Measurements from ENCODE around the gene ABLIM3.

The ABLIM3 gene

DNA sequence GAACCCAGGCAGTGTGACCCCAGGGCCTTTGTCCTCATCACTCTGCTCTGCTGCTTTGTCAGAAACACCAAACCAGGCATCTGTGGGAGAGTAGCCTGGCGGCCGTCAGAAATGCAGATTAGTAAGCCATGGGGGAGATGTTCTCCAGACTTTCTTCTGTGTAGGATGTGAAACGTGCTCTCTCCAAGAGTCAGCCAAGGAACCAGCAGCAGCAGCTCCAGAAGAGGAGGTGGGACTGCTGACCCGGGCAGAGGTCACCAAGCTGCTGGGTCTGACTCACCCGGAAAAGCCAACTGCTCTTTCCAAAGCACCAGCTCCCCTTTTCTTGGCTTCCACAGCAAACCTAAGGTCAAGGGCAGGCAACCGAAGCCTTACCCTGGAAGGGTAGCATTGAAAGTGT lies 14.4 kb upstream of the ABLIM3 start:
- no peaks in the 10 kb centered on the region for H3K27me3 ChIP-seq (ENCODE audit: control insufficient read depth, insufficient read depth, low read length)
- no peak overlapping the region for H3K27ac ChIP-seq
- no peaks in the 10 kb centered on the region for H3K9me3 ChIP-seq (ENCODE audit: control insufficient read depth, low read length)
- no peak overlapping the region for H2AFZ ChIP-seq
- TF ChIP-seq, protein P1, sequence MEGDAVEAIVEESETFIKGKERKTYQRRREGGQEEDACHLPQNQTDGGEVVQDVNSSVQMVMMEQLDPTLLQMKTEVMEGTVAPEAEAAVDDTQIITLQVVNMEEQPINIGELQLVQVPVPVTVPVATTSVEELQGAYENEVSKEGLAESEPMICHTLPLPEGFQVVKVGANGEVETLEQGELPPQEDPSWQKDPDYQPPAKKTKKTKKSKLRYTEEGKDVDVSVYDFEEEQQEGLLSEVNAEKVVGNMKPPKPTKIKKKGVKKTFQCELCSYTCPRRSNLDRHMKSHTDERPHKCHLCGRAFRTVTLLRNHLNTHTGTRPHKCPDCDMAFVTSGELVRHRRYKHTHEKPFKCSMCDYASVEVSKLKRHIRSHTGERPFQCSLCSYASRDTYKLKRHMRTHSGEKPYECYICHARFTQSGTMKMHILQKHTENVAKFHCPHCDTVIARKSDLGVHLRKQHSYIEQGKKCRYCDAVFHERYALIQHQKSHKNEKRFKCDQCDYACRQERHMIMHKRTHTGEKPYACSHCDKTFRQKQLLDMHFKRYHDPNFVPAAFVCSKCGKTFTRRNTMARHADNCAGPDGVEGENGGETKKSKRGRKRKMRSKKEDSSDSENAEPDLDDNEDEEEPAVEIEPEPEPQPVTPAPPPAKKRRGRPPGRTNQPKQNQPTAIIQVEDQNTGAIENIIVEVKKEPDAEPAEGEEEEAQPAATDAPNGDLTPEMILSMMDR (IDR thresholded peaks at IDR 0.05), result no peak
- no peak overlapping the region for H3K4me3 ChIP-seq (ENCODE audit: low read depth, low read length)
- no peak overlapping the region for H3K9ac ChIP-seq
- no peaks in the 10 kb centered on the region for H3K36me3 ChIP-seq (ENCODE audit: control insufficient read depth, insufficient read depth, low read length)
- H3K4me1 ChIP-seq, result peaks cover 34% of the 10 kb centered on the region
- no peaks in the 10 kb centered on the region for H3K79me2 ChIP-seq
- H3K4me2 ChIP-seq (ENCODE audit: low read length), result no peak overlapping the region

DNA sequence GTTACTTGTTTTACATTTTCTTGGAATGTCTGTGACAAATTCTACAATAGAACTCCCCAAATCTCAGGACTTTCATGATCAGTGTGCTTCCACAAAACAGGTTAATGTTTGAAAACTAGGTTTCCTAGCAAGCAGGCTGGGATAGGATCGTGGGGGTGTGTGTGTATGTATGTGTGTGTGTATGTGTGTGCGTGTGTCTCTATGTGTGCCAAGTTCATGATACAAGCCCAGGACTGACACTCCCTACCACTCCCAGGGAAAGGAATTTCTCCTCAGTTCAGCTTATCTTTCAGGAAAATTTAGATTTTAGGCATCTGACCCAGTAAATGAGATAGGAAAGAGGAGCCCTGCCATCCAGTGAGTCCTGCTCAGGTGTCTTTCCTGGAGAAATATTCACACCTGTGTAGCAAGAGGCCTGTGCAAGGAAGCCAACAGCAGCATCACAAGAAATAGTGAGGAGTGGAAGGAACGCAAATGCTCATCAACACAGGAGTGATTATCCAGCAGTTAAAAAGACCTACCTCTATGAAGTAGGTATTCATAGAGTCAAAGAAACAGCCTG lies 13.8 kb upstream of the ABLIM3 start:
- Histone ChIP-seq H3K9me3 (ENCODE audit: control insufficient read depth, low read length) (no peaks in the 10 kb centered on the region), H2AFZ (no peak overlapping the region), H3K4me2 (ENCODE audit: low read length) (no peak overlapping the region), H3K4me3 (ENCODE audit: low read depth, low read length) (no peak overlapping the region), H3K27ac (no peak overlapping the region), H3K9ac (no peak overlapping the region), H3K79me2 (no peaks in the 10 kb centered on the region), H3K36me3 (ENCODE audit: control insufficient read depth, insufficient read depth, low read length) (no peaks in the 10 kb centered on the region), H3K4me1 (peaks cover 34% of the 10 kb centered on the region), H3K27me3 (ENCODE audit: control insufficient read depth, insufficient read depth, low read length) (no peaks in the 10 kb centered on the region)
- TF ChIP-seq, protein P1 (IDR thresholded peaks at IDR 0.05), result no peak

DNA sequence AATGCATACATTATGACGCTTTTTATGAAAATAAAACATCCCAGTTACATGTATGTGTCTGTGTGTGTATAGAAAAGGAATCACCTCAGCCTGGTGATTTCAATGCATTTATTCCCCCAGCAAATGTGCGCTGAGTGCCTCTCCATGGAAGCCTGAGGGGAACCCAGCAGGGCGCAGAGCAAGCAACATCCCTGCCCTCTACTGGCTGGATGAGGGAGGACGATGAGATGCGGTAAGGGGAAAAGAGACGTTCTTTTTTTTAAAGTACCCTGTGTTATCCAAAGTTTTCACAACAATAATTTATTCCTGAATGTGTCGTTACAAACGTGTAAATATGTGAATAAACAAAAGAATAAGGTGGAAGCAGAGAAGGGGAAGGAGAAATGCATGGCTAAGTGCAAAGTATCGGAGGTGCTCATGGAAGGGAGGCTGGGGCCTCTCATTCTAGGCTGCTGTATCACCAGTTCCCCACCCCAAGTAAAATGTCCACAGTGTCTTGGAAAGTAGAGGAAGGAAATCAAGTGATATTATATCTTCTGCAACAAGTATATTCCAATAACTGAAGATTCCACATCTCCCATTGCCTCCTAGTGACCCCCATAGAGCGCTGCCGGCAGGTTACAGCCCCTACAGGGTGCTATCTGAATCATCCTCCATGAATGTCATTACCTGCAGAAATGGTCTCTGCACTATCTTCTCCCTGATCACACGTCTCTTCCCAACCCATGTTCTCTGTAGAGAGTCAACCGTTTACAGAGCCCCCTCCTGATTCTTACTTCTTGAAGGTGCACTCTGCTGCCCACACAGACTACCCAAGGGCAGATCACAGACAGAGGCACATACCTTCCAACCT lies 13.0 kb upstream of the ABLIM3 start:
- H3K27me3 ChIP-seq (ENCODE audit: control insufficient read depth, insufficient read depth, low read length), result no peaks in the 10 kb centered on the region
- H3K4me2 ChIP-seq (ENCODE audit: low read length), result peak overlapping the region; percentile 27
- no peak overlapping the region for H3K4me3 ChIP-seq (ENCODE audit: low read depth, low read length)
- peak overlapping the region; percentile 81 for H3K27ac ChIP-seq
- H3K9me3 ChIP-seq (ENCODE audit: control insufficient read depth, low read length), result no peaks in the 10 kb centered on the region
- no peaks in the 10 kb centered on the region for H3K36me3 ChIP-seq (ENCODE audit: control insufficient read depth, insufficient read depth, low read length)
- H3K9ac ChIP-seq, result no peak overlapping the region
- peaks cover 34% of the 10 kb centered on the region for H3K4me1 ChIP-seq
- no peak overlapping the region for H2AFZ ChIP-seq
- TF ChIP-seq, protein P1 (IDR thresholded peaks at IDR 0.05), result peak; percentile 61
- H3K79me2 ChIP-seq, result no peaks in the 10 kb centered on the region

DNA sequence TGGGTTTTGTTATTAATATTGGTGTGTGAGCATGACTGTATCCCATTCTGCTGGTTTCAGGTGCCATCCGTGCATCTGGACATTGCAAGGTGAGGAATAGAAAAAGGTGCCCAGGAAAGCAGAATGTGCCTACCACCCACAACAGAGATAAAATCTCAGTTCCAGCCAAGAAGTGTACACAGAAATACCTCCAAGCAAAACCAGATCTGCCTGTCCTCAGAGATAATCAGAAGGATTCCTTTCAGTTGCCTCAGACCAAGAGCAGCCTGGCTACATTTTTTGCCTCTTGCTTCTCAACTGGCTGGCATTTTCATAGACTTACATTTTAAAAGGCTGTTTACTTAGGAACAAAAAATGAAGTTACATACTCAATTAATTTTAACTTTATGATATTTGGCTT lies 12.1 kb upstream of the ABLIM3 start:
- TF ChIP-seq, protein P1 (IDR thresholded peaks at IDR 0.05), result no peak
- Histone ChIP-seq H3K4me2 (ENCODE audit: low read length) (peak overlapping the region; percentile 27), H3K9ac (no peak overlapping the region), H3K4me3 (ENCODE audit: low read depth, low read length) (no peak overlapping the region), H3K9me3 (ENCODE audit: control insufficient read depth, low read length) (no peaks in the 10 kb centered on the region), H3K4me1 (peaks cover 34% of the 10 kb centered on the region), H3K27me3 (ENCODE audit: control insufficient read depth, insufficient read depth, low read length) (no peaks in the 10 kb centered on the region), H3K27ac (peak overlapping the region; percentile 81), H3K36me3 (ENCODE audit: control insufficient read depth, insufficient read depth, low read length) (no peaks in the 10 kb centered on the region), H2AFZ (no peak overlapping the region), H3K79me2 (no peaks in the 10 kb centered on the region)
